A549 treated with AZD9567 at 1 μM for 4 hours (cell line): ENCODE results near the gene DENR. TPM values are rescaled to one million over a fixed set of nuclear protein-coding genes. Genes with fewer than 3 reads are reported as not detected.

Experiments
- total RNA-seq: library from RNA; stranded (reverse); fragments of 200-300 nt; extraction: Qiagen RNA extraction; gene quantifications from 5 replicates; pipeline ENCODE4 v1.2.3, GENCODE V29; 2022; ENCODE audit not compliant: insufficient read depth

DENR gene, protein sequence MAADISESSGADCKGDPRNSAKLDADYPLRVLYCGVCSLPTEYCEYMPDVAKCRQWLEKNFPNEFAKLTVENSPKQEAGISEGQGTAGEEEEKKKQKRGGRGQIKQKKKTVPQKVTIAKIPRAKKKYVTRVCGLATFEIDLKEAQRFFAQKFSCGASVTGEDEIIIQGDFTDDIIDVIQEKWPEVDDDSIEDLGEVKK
- total RNA-seq = 51.6 to 66.6 TPM (median 53.2 TPM) in 5 replicates

DNA sequence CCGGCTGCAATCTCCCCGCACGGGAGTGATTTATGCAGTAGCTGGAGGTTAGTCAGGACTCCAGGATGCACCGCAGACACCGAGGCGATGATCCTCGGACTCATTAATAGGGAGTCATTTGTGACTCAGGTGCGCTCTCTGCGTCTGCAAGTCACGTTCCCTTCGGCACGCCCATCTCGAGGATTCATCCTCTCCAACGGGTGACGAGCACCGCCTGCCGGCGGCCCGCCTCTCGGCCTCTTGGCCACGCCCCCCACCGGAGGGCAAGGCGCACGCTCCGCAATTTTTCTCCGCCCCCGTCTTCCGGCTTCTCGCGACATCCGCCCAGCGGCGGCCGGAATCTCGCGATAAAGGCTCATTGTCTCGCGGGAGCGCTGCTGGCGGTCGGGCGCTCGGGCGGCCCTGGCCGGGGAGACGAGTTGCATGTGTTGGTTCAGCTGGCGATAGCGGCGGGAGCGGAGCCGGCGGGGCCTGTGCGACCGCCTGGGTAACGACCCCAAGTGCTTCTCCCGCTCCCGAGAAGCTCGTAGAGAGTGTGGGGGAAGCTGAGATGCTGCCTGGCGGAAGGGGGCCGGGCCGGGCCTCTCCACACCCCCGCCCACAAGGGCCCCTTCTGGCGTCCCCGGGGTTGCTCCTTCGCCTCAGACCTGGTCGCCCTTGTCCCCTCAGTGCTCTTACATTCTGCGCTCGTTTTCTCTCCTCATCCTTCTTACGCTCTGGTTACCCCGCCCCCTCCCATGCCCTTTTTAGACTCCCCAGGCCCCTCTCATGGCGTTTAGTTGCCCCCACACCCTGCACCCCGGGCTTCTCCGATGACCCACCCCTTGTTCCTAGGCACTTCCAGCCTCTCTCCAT, at the start of gene DENR:
DENR (plus strand) TSS at position 361 of the 855 bp plus-strand sequence. CDS start 878 bp downstream, outside the sequence.

DNA sequence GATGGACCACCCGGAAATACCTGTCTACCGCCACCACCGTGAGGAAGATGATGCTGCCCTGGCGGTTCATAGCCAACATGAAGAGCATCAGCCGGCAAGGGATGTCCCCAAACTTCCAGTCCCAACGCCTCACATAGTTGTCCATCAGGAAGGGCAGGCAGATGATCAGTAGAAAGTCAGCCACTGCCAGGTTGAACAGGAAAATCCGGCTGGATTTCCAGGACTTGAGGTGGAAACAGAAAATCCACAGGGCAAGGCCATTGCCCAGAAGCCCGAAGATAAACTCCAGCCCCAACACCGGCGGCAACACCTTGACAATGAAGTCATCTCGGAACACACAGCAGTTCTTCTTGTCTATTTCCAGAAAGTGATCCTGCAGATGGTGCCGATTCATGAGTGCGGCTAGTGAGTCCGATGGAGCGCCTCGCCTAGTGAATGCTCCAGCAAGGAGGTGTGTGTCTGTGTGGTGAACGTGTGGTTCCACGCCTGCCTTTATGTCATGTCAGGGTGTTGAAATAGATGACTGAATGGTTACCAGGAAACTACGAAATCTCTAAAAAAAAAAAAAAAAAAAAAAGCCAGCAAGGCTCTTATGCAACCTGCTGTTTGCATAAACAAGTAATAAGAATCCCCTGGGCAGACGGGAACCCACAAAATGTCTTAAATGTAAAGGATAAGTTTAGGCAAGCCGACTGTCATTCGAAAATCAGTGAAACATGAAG, 49.6 kb upstream of the DENR start, which contains the start of gene HCAR2:
HCAR2 (minus strand) TSS at position 468 of the 722 bp plus-strand sequence; CDS start at position 394, 74 bp downstream.

DNA sequence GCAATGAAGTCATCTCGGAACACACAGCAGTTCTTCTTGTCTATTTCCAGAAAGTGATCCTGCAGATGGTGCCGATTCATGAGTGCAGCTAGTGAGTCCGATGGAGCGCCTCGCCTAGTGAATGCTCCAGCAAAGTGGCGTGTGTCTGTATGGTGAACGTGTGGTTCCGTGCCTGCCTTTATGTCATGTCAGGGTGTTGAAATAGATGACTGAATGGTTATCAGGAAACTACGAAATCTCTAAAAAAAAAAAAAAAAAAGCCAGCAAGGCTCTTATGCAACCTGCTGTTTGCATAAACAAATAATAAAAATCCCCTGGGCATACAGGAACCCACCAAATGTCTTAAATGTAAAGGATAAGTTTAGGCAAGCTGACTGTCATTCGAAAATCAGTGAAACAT, 36.0 kb upstream of the DENR start, which contains the start of gene HCAR3:
HCAR3 (minus strand) TSS at position 154 of the 400 bp plus-strand sequence; CDS start at position 80, 74 bp downstream.

DNA sequence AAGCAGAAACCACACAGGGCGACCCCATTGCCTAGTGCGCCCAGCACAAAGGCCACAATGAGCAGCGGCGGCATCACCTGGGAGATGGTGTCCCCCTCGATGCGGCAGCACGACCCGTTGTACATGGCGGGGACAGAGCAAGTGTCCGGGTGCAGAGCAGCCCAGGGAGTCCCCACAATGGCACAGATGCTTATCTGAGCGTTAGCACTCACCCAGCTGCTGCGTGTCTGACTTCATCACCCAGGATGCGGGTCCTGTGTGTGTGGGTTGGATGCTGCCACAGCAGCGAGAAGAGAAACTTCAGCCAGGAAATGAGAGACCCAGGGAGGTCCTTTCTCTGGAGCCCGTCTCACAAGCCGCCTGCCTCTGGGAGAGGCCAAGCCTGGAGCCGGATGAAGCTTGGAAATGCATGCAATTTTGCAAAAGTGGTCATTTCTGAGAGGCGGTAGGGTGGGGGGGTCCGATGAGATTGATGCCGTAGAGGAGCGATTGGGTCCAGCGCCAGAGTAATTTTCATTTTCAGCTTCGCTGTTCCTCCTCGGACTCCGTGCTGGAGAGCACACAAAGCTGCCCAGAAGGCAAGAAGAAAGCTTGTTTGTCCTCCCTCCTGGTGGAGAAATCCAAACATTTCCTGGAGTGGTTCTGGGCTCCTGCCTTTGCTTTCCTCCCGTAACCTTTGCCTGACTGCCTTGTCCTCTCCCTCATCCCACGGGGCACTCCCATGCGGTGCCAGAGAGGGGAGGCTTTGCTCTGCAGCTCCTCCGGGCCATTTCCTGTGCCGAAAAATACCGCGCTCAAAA, 22.2 kb upstream of the DENR start, which contains the start of gene HCAR1:
HCAR1 (minus strand) TSS at position 630 of the 800 bp plus-strand sequence; CDS start at position 125, 505 bp downstream.

Other genes with a start within 250 kb of the DENR start
- gene RSRC2, start 225.9 kb upstream of the DENR start, total RNA-seq = 50.9 to 62.6 TPM (median 61.3 TPM) in 5 replicates
- gene KNTC1, start 225.6 kb upstream of the DENR start, total RNA-seq = 13.0 to 24.0 TPM (median 22.2 TPM) in 5 replicates
- gene HCAR2, start 49.5 kb upstream of the DENR start, total RNA-seq = 0.06 to 0.08 TPM in 2 of 5 replicates, not detected in the others
- gene HCAR3, start 36.0 kb upstream of the DENR start, total RNA-seq = 0.06 TPM in 1 of 5 replicates, not detected in the others
- 0.02 to 0.03 TPM (median 0.02 TPM) in 3 of 5 replicates, not detected in the others for gene HCAR1, start 22.0 kb upstream of the DENR start, total RNA-seq
- 0.03 to 0.08 TPM (median 0.06 TPM) in 4 of 5 replicates, not detected in the other for gene CCDC62, start 21.7 kb downstream of the DENR start, total RNA-seq
- 20.1 to 27.4 TPM (median 23.5 TPM) in 5 replicates for gene HIP1R, start 82.6 kb downstream of the DENR start, total RNA-seq
- gene VPS37B, start 143.3 kb downstream of the DENR start, total RNA-seq = 25.5 to 27.5 TPM (median 26.6 TPM) in 5 replicates
- gene ABCB9, start 213.6 kb downstream of the DENR start, total RNA-seq = 8.1 to 9.3 TPM (median 8.8 TPM) in 5 replicates
- 9.0 to 17.5 TPM (median 16.6 TPM) in 5 replicates for gene OGFOD2, start 222.4 kb downstream of the DENR start, total RNA-seq
- 195 to 258 TPM (median 249 TPM) in 5 replicates for gene ARL6IP4, start 227.9 kb downstream of the DENR start, total RNA-seq